H1 (cell line): ENCODE data around the gene SLC1A3. TPM values are rescaled to one million over a fixed set of nuclear protein-coding genes. Genes with fewer than 3 reads are reported as not detected.
A peak's percentile ranks its signal among the peaks of the same experiment; 100 is the strongest.

Experiments used
- CTCF ChIA-PET: fragments of 300-600 bp; sonication (Branson Sonifier 250); formaldehyde crosslinking; loops from one replicate; lab custom pipeline; 2021; ENCODE audit not compliant: partially characterized antibody; lab: Charles Lee
- POLR2A ChIA-PET: fragments of 300-600 bp; sonication (Branson Sonifier 250); formaldehyde crosslinking; loops from one replicate; lab custom pipeline; 2021; ENCODE audit warnings: inconsistent platforms; ENCODE audit not compliant: partially characterized antibody; lab: Charles Lee
- DNase-seq, 2 experiments: peaks; one replicate each; pipeline versions ENCODE4 v3.0.0 to v3.0.0-alpha.2; 2010 to 2022; ENCODE audit warnings: low spot score in 2 of 2, low read depth in 1 of 2, mixed read lengths in 1 of 2
- FAIRE-seq: peaks from 2 replicates; lab custom pipeline; 2011; peaks lifted over from hg19 to GRCh38; lab: Jason Lieb, UNC
- H2AFZ ChIP-seq: 2 replicates; pipeline ENCODE4 v1.8.1; 2012; ENCODE audit warnings: low read length, inconsistent platforms
- H2AK5ac ChIP-seq: 2 replicates; pipeline ENCODE4 v1.6.1; 2013; ENCODE audit warnings: low read depth, low read length
- H2BK120ac ChIP-seq: replicated peaks from 2 replicates; pipeline ENCODE3; 2013; ENCODE audit warnings: low read depth, low read length, inconsistent platforms
- H2BK12ac ChIP-seq: 2 replicates; pipeline ENCODE4 v1.6.1; 2013; ENCODE audit warnings: low read depth, low read length
- H2BK15ac ChIP-seq: 2 replicates; pipeline ENCODE4 v1.6.1; 2013; ENCODE audit warnings: low read length
- H2BK20ac ChIP-seq: 2 replicates; pipeline ENCODE4 v1.6.1; 2013; ENCODE audit warnings: low read length
- H2BK5ac ChIP-seq: 2 replicates; pipeline ENCODE4 v1.6.1; 2013; ENCODE audit warnings: low read depth, low read length
- H3K14ac ChIP-seq: 2 replicates; pipeline ENCODE4 v1.6.1; 2013; ENCODE audit warnings: inconsistent platforms; ENCODE audit not compliant: insufficient read length
- H3K18ac ChIP-seq: 2 replicates; pipeline ENCODE4 v1.6.1; 2013; ENCODE audit warnings: low read length; ENCODE audit errors: extremely low read depth
- H3K23ac ChIP-seq: 2 replicates; pipeline ENCODE4 v1.6.1; 2013; ENCODE audit warnings: inconsistent platforms; ENCODE audit not compliant: insufficient read length
- H3K23me2 ChIP-seq: 2 replicates; pipeline ENCODE4 v1.6.1; 2013; ENCODE audit warnings: low read depth, low read length
- H3K27ac ChIP-seq: 2 replicates; pipeline ENCODE4 v1.6.1; 2011; ENCODE audit warnings: low read depth, low read length, inconsistent platforms
- H3K27me3 ChIP-seq, 4 experiments: replicated peaks in 1 of 4; 1 replicate in 1 of 4; 2 replicates in 3 of 4; pipeline versions ENCODE4 v1.6.1 to v1.8.1; 2011 to 2013; ENCODE audit warnings: low read length in 3 of 4, mild to moderate bottlenecking in 3 of 4, inconsistent platforms in 2 of 4, mixed read lengths in 2 of 4, moderate library complexity in 1 of 4; ENCODE audit not compliant: control insufficient read depth in 3 of 4, insufficient read depth in 3 of 4; ENCODE audit errors: extremely low read depth in 1 of 4
- H3K36me3 ChIP-seq, 4 experiments: 2 replicates each; pipeline versions ENCODE4 v1.6.1 to v1.8.1; 2011 to 2013; ENCODE audit warnings: mild to moderate bottlenecking in 4 of 4, low read length in 3 of 4, moderate library complexity in 2 of 4, control low read depth in 1 of 4, inconsistent platforms in 1 of 4; ENCODE audit not compliant: insufficient read depth in 4 of 4, control insufficient read depth in 2 of 4
- H3K4ac ChIP-seq: replicated peaks from 2 replicates; pipeline ENCODE3; 2013; ENCODE audit warnings: low read length, low read depth, mixed read lengths, inconsistent platforms; ENCODE audit not compliant: insufficient read length
- H3K4me1 ChIP-seq, 4 experiments: replicated peaks in 1 of 4; 1 replicate in 1 of 4; 2 replicates in 3 of 4; pipeline versions ENCODE4 v1.6.1 to v1.8.1; 2011 to 2013; ENCODE audit warnings: low read length in 3 of 4, inconsistent platforms in 2 of 4, mixed read lengths in 1 of 4; ENCODE audit not compliant: insufficient read depth in 4 of 4, control insufficient read depth in 3 of 4
- H3K4me2 ChIP-seq, 2 experiments: 2 replicates each; pipeline versions ENCODE4 v1.6.1 to v1.8.1; 2011 to 2013; ENCODE audit warnings: low read depth in 2 of 2, low read length in 2 of 2, control low read depth in 1 of 2, inconsistent platforms in 1 of 2, mild to moderate bottlenecking in 1 of 2; ENCODE audit not compliant: insufficient read depth in 1 of 2
- H3K4me3 ChIP-seq, 4 experiments: fragments of 200-600, 300-600 bp in 1 of 4; sonication (generic), shearing (Covaris generic), sonication (Bioruptor Twin) in 1 of 4; 2 replicates each; pipeline versions ENCODE4 v1.5.1 to v1.8.1; 2011 to 2016; ENCODE audit warnings: low read length in 4 of 4, low read depth in 3 of 4, control low read depth in 2 of 4, inconsistent platforms in 2 of 4, mild to moderate bottlenecking in 2 of 4, mixed read lengths in 1 of 4, moderate library complexity in 1 of 4; ENCODE audit not compliant: insufficient read depth in 2 of 4; ENCODE audit errors: extremely low read depth in 1 of 4
- H3K56ac ChIP-seq: replicated peaks from 2 replicates; pipeline ENCODE3; 2013; ENCODE audit warnings: low read depth, mild to moderate bottlenecking, mixed read lengths, low read length, inconsistent platforms; ENCODE audit not compliant: insufficient read length
- H3K79me1 ChIP-seq: 2 replicates; pipeline ENCODE4 v1.6.1; 2013; ENCODE audit warnings: low read depth, low read length, control low read depth
- H3K79me2 ChIP-seq, 2 experiments: 2 replicates each; pipeline versions ENCODE4 v1.6.1 to v1.8.1; 2012 to 2013; ENCODE audit warnings: low read length in 2 of 2, mild to moderate bottlenecking in 2 of 2, inconsistent platforms in 1 of 2; ENCODE audit not compliant: insufficient read depth in 2 of 2, control insufficient read depth in 1 of 2
- H3K9ac ChIP-seq, 4 experiments: replicated peaks in 1 of 4; 1 replicate in 1 of 4; 2 replicates in 3 of 4; pipeline versions ENCODE4 v1.6.1 to v1.8.1; 2011 to 2013; ENCODE audit warnings: low read depth in 3 of 4, low read length in 3 of 4, control low read depth in 2 of 4, mild to moderate bottlenecking in 2 of 4, moderate library complexity in 2 of 4, inconsistent platforms in 1 of 4; ENCODE audit errors: extremely low read depth in 1 of 4
- H3K9me3 ChIP-seq, 2 experiments: 2 replicates each; pipeline versions ENCODE4 v1.6.1 to v1.8.1; 2012 to 2013; ENCODE audit warnings: mild to moderate bottlenecking in 2 of 2, moderate library complexity in 2 of 2, control low read depth in 1 of 2, inconsistent platforms in 1 of 2, low read depth in 1 of 2, low read length in 1 of 2, mixed read lengths in 1 of 2; ENCODE audit not compliant: insufficient read depth in 2 of 2
- H4K20me1 ChIP-seq, 2 experiments: replicated peaks in 1 of 2; 2 replicates each; pipeline versions ENCODE3 to v1.8.1; 2011 to 2013; ENCODE audit warnings: inconsistent platforms in 2 of 2, low read length in 2 of 2, mild to moderate bottlenecking in 1 of 2; ENCODE audit not compliant: insufficient read depth in 2 of 2, control insufficient read depth in 1 of 2
- H4K5ac ChIP-seq: 2 replicates; pipeline ENCODE4 v1.6.1; 2013; ENCODE audit warnings: low read length, low read depth, mixed read lengths, inconsistent platforms; ENCODE audit not compliant: insufficient read length
- H4K8ac ChIP-seq: 2 replicates; pipeline ENCODE4 v1.8.0; 2013; ENCODE audit warnings: mild to moderate bottlenecking, moderate library complexity, low read length, inconsistent platforms; ENCODE audit not compliant: insufficient read depth; ENCODE audit errors: extremely low read depth
- H4K91ac ChIP-seq: replicated peaks from 2 replicates; pipeline ENCODE3; 2013; ENCODE audit warnings: low read length, mixed read lengths, inconsistent platforms; ENCODE audit not compliant: insufficient read length
- BCL11A ChIP-seq, 2 experiments: IDR thresholded peaks; one replicate each; pipeline ENCODE4 v1.6.1; 2011; ENCODE audit warnings: low read depth in 2 of 2, low read length in 2 of 2, mild to moderate bottlenecking in 2 of 2
- CBX5 ChIP-seq: fragments of 300-800, 300-1000 bp; sonication (generic); IDR thresholded peaks from 2 replicates; pipeline ENCODE4 v1.7.1; 2016; ENCODE audit warnings: antibody characterized with exemption, low read length, low read depth
- TBP ChIP-seq: IDR thresholded peaks from 2 replicates; pipeline ENCODE4 v1.6.1; 2011; ENCODE audit warnings: low read depth, low read length, improper control_type of control experiment
- WGBS, 2 experiments: shearing (Covaris generic) in 1 of 2; methylation state at CpG; one replicate each; pipeline versions ENCODE4 v1.1.6 to v1.1.7; 2013 to 2015; ENCODE audit warnings: low lambda C conversion rate in 2 of 2, mixed read lengths in 2 of 2, inconsistent platforms in 1 of 2, low coverage in 1 of 2, missing lambda C conversion rate in 1 of 2; ENCODE audit not compliant: insufficient replicate concordance in 2 of 2, insufficient coverage in 1 of 2, insufficient read length in 1 of 2; ENCODE audit errors: extremely low coverage in 1 of 2, missing lambda C conversion rate in 1 of 2; 5-methylcytosine and 5-hydroxymethylcytosine counted together
- polyA plus RNA-seq, 7 experiments: library from polyadenylated mRNA; depleted of rRNA in 3 of 7; stranded (reverse) in 5 of 7; unstranded in 2 of 7; fragments of >200 nt in 5 of 7; fragments of 200-250 nt in 2 of 7; gene quantifications; 1 replicate in 5 of 7; 2 replicates in 1 of 7; 4 replicates in 1 of 7; pipeline versions ENCODE4 v1.2.1 to v1.2.3, GENCODE V29; 2011 to 2013; ENCODE audit warnings: missing spikeins in 2 of 7, mixed read lengths in 2 of 7
- total RNA-seq: library from RNA; stranded (reverse); fragmentation: NEBNext Ultra II Directional; extraction: Animal tissue kit (Norgen Biotek cat#: 25700); gene quantifications from 2 replicates; pipeline ENCODE4 v1.2.1, GENCODE V29; 2021

The SLC1A3 gene
- total and polyA plus RNA-seq, 2 of the 8 experiments (the other 6 are each of a cell fraction or from before 2014, with no cell fraction given), result 26.7 to 35.3 TPM

- ChIA-PET POLR2A (interaction anchor here (0.7 to 4.4 kb wide), 6 partner anchors 9 to 45 kb away, joined by 3 to 26 read pairs (median 5); no protein-coding TSS in a partner anchor), CTCF (interaction anchor here (0.6 to 2.5 kb wide), 10 partner anchors 10 to 346 kb away, joined by 3 to 9 read pairs (median 4); no protein-coding TSS in a partner anchor)
- Histone ChIP-seq H4K20me1 (no peaks in the 10 kb centered on the region), H4K8ac (no peak overlapping the region), H3K36me3 (peaks cover 0 to 20% (median 6%) of the 10 kb centered on the region in 4 experiments; a peak in 5 of 8 replicates), H4K91ac (no peak overlapping the region), H3K9ac (peak overlapping the region; percentile 52 to 78 (median 60)), H3K4ac (no peak overlapping the region), H2BK12ac (no peak overlapping the region), H2BK120ac (no peak overlapping the region), H3K27me3 (no peaks in the 10 kb centered on the region), H2AK5ac (no peak overlapping the region), H4K5ac (no peak overlapping the region), H2AFZ (no peak overlapping the region), H3K23ac (no peak overlapping the region), H2BK5ac (no peak overlapping the region), H3K9me3 (no peaks in the 10 kb centered on the region), H3K27ac (no peak overlapping the region), H3K4me2 (peak overlapping the region; percentile 73 to 85), H3K4me1 (peaks cover 5 to 8% (median 6%) of the 10 kb centered on the region in 4 experiments; a peak in 6 of 7 replicates), H3K56ac (no peak overlapping the region), H3K14ac (no peak overlapping the region), H3K4me3 (peak overlapping the region; percentile 69 to 74 (median 70)), H3K79me1 (no peaks in the 10 kb centered on the region), H3K79me2 (peaks cover 0 to 43% of the 10 kb centered on the region in 2 experiments; a peak in 2 of 4 replicates), H2BK20ac (no peak overlapping the region), H3K18ac (no peak overlapping the region), H3K23me2 (0 out of 2 replicates have a peak, but pooled peaks cover 2% of the 10 kb centered on the region), H2BK15ac (no peak overlapping the region)
- FAIRE-seq, result peak; percentile 78
- no peak for DNase-seq
- TF ChIP-seq TBP, result 0 out of 2 replicates have a peak, but pooled peaks have one; percentile 24
- no peak for TF ChIP-seq CBX5
- no peak for TF ChIP-seq BCL11A (IDR thresholded peaks at IDR 0.05; ENCODE audit: low read depth in 2 of 2, low read length in 2 of 2)
- WGBS, 2 experiments, result 3% methylated on average over 11 of the region's 11 CpGs; no CpG with 5 or more reads in 1 of the 2 experiments
Observed at GRCh38 chr5:36607114-36607571, 737 bp downstream of the SLC1A3 start.
